Upper lobe of left lung (tissue), 4 donors: ENCODE results near the gene MYO7A.

Experiments
- CTCF ChIP-seq, 6 experiments: fragments of 450-650 bp in 4 of 6; fragments of 200-600 bp in 2 of 6; sonication (generic) in 2 of 6; IDR thresholded peaks; one replicate each; pipeline ENCODE4 v1.5.1; 2016 to 2019; ENCODE audit warnings: antibody characterized with exemption in 6 of 6
- POLR2A ChIP-seq, 4 donors: fragments of 450-650 bp; IDR thresholded peaks; one replicate each; pipeline ENCODE4 v1.5.1; 2016 to 2017; ENCODE audit warnings: antibody characterized with exemption in 4 of 4, mild to moderate bottlenecking in 2 of 4

- TF ChIP-seq CTCF (IDR thresholded peaks at IDR 0.05) (no peak), POLR2A (IDR thresholded peaks at IDR 0.05) (no peak)
Observed at GRCh38 chr11:77170107-77170506, 42.1 kb downstream of the MYO7A start.
